Heart left ventricle (tissue), 13 donors: Measurements from ENCODE around the gene TBRG4.

Experiments used
- CTCF ChIP-seq, 12 donors: fragments of 200-600 bp; sonication (generic) in 4 of 12; IDR thresholded peaks; one replicate each; pipeline versions ENCODE4 v1.5.0 to v1.8.0; 2018 to 2022; ENCODE audit warnings: antibody characterized with exemption in 12 of 12, mild to moderate bottlenecking in 5 of 12
- POLR2A ChIP-seq, 2 donors: fragments of 450-650 bp; IDR thresholded peaks; one replicate each; pipeline ENCODE4 v1.6.1; 2017; ENCODE audit warnings: antibody characterized with exemption in 2 of 2, mild to moderate bottlenecking in 2 of 2, moderate library complexity in 2 of 2
- donor health status: ischemic (EF 13 %, LVEDD 7.1; RV severe dilation, severe dysfunction).
- donor health status: DM: no; HTN: yes; CAD: no.
- donor health status: DM: no; HTN: no; CAD: no.
- donor health status: ischemic (EF 25% LVEDD 6.9; RV normal size, moderate dysfunction).
- donor health status: ischemic (EF 25% LVEDD 5.7; RV mildly dilated, moderate dysfunction).
- donor health status: ischemic (EF 35%, LVEDD 5.7; RV mildly dilated, moderate dysfunction).
- donor health status: nonischemic (EF 11% LVEDD 7.7; RV severe dilation, severe dysfunction).
- donor health status: DM: yes; HTN: yes; CAD: no.
- donor health status: PGD.
- donor health status: ischemic (EF 29% LVEDD 5.4; RV normal size, mild dysfunction).
- donor health status: nonischemic (EF 23%, LVEDD 6.1; RV moderate dilation, normal function).

GRCh38 chr7:45151967-45152366 is 40.5 kb upstream of the TBRG4 start:
- no peak for TF ChIP-seq CTCF (IDR thresholded peaks at IDR 0.05)
- no peak for TF ChIP-seq POLR2A (IDR thresholded peaks at IDR 0.05)
